ENCODE measurements around the gene SHISA2. TPM values are rescaled to one million over a fixed set of nuclear protein-coding genes. Genes with fewer than 3 reads are reported as not detected.
A peak's percentile ranks its signal among the peaks of the same experiment; 100 is the strongest.
"Not testable (repeated sequence)": the region's sequence is repeated elsewhere in the genome, so short reads cannot be mapped to it uniquely, and the experiment has no call there.

SHISA2 gene
- total RNA-seq, 1 donor: not detected

DNA sequence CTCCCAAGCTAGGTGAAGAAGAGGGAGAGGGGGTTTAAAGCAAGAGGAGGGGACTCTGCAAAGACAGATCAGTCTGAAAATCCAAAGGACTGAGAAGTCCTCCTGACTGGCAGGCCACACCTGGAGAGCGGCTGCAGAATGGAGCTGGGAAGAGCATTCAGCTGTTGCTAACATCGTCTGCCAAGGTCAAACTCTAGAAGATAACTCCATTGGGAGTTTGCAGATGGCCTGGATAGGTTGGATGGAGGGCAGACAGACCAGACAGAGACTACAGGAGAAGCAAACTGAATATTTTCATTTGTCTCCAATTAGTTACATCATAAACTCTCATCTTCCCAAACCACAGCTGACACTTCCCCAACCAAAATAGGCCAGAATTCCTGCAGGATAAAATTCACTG, 19.9 kb upstream of the SHISA2 start:
- no peak for TF ChIP-seq CTCF (IDR thresholded peaks at IDR 0.05; ENCODE audit: insufficient read depth, low read depth, low read length)
- H3K4me3 ChIP-seq (ENCODE audit: low read depth, low read length): no peak overlapping the region
- DNase-seq (ENCODE audit: low read depth): no peak

GRCh38 chr13:26069642-26070041, 17.8 kb upstream of the SHISA2 start:
- DNase-seq (ENCODE audit: low read depth); H3K4me3 ChIP-seq (ENCODE audit: low read depth, low read length): not testable (repeated sequence)

DNA sequence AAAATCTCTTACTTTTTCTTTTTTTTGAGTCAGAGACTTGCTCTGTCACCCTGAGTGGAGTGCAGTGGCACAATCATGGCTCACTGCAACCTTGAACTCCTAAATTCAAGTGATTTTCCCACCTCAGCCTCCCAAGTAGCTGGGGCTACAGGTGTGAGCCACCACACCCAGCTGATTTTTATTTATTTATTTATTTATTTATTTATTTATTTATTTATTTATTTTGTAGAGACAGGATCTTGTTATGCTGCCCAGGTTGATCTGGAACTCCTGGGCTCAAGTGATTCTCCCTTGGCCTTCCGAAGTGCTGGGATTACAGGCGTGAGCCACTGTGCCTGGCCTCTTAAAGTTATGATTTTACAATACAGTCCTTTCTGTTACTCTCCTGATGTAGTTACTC, 16.6 kb upstream of the SHISA2 start:
- not testable (repeated sequence) for H3K4me3 ChIP-seq (ENCODE audit: low read depth, low read length); DNase-seq (ENCODE audit: low read depth)

- H3K4me3 ChIP-seq (ENCODE audit: low read depth, low read length): no peak overlapping the region
- no peak for DNase-seq (ENCODE audit: low read depth)
- TF ChIP-seq CTCF (IDR thresholded peaks at IDR 0.05; ENCODE audit: insufficient read depth, low read depth, low read length): no peak
Measured at GRCh38 chr13:26067601-26068000, 15.8 kb upstream of the SHISA2 start.

GRCh38 chr13:26066492-26066891, 14.7 kb upstream of the SHISA2 start:
- not testable (repeated sequence) for DNase-seq (ENCODE audit: low read depth); H3K4me3 ChIP-seq (ENCODE audit: low read depth, low read length)

- peak; percentile 52 for TF ChIP-seq CTCF (IDR thresholded peaks at IDR 0.05; ENCODE audit: insufficient read depth, low read depth, low read length)
- H3K4me3 ChIP-seq (ENCODE audit: low read depth, low read length): no peak overlapping the region
- peak; percentile 29 for DNase-seq (ENCODE audit: low read depth)
Measured at GRCh38 chr13:26062853-26063444, 11.1 kb upstream of the SHISA2 start.

GRCh38 chr13:26061947-26062346, 10.1 kb upstream of the SHISA2 start:
- H3K4me3 ChIP-seq (ENCODE audit: low read depth, low read length): no peak overlapping the region
- TF ChIP-seq CTCF (IDR thresholded peaks at IDR 0.05; ENCODE audit: insufficient read depth, low read depth, low read length): no peak
- DNase-seq (ENCODE audit: low read depth): peak; percentile 7

DNA sequence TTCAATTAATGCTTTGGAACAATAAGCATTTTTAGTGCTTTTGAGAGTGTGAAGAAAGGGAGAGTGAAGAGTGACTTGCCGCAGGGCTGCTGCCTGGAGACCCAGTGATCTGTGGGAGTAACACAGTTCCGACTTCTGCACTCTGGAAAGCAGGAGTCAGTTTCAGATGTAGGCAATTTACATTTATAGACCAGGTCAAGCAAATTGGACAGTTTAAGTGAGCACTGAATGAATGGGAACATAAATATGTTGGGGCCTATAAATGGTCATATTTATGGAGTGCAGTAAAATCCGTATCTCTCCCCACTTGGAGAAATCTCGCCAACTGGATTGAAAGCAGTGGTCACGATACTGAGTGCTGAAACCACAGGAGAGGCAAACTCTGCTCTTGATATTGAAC, 9.4 kb upstream of the SHISA2 start:
- no peak overlapping the region for H3K4me3 ChIP-seq (ENCODE audit: low read depth, low read length)
- no peak for TF ChIP-seq CTCF (IDR thresholded peaks at IDR 0.05; ENCODE audit: insufficient read depth, low read depth, low read length)
- DNase-seq (ENCODE audit: low read depth): no peak

Measured in fibroblast of villous mesenchyme (primary cell).